HG03442 (cell line): ENCODE measurements around the gene ZNF331.

ENCODE experiments used
- ATAC-seq: cut with Tn5 transposase; IDR thresholded peaks from one replicate; pipeline ENCODE4 v1.9.1; 2021; ENCODE audit warnings: mild to moderate bottlenecking, moderate library complexity; ENCODE audit not compliant: unreplicated experiment

Gene ZNF331

DNA sequence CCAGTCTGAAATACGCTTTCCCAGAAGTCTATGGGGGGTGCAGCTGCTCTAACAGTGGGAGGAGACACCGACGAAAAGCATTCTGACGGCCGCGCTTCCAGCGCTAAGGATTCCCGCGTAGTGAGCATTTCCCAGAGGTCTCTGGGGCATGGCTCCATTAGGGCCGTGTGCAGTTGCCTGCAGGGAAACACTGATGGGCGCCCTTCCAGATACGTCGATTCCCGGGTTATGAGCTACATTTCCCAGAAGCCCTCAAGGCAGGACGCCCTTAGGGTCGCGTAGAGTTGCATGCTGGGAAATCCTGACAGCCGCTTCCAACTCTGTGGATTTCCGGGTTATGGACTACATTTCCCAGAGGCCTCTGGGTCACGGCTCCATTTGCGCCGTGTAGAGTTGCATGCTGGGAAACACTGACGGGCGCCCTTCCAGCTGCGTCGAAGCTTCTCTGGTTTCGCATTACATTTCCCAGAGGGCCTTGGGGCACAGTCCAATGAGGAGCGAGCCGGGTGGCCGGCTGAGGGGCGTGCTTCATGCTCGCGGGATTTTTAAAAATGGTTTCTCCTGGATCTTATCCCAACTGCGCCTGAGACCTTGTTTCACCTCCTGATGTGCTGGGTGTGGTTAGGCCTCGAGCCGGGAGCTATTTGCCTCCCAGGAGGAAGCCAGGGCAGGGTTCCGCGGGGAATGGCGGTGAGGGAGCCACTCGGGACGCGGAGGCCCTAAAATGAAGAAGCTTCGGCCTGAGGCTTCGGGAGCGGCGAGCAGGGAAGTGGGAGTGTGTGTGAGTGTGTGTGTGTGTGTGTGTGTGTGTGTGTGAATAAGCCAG lies 17.2 kb upstream of the ZNF331 start:
- peak; percentile 92 for ATAC-seq

DNA sequence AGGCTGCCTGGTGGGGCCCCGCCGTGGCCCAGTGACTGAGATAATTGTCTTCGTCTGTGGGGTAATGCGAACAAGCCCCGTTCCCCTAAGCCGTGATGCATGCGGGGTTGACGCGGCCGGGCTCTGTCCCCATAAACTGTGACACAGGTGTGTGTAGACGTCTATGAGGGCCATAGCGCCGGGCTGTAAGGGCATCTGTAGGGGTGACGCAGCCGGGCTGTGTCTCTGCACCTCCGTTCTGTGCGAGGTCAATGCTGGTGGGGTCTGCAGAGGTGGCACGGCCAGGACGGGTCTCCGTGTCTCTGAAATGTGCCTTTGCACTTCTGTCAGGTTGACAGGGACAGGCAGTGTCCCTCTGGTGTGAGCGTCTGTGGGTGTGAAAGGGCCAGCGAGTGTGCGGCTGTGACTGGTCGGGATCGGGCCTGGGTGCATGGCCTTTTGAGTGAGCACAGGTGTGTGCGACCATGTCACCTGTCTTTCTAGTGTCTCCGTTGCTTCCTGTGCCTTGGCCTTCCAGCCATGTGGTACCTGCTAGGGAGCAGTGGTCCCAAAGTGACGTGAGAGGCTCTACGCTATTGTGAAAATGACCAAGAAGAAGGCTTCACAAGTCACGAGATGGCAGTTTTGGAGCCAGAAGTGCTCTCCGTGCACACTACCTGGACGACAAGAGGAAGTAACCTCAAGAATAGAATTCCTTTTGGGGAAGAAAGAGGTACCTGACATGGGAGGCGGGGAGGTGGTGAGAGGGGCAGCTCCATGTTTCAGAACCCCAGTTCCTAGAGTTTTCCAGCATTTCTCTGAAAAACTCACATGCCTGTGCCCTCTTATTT lies 16.4 kb upstream of the ZNF331 start:
- no peak for ATAC-seq

DNA sequence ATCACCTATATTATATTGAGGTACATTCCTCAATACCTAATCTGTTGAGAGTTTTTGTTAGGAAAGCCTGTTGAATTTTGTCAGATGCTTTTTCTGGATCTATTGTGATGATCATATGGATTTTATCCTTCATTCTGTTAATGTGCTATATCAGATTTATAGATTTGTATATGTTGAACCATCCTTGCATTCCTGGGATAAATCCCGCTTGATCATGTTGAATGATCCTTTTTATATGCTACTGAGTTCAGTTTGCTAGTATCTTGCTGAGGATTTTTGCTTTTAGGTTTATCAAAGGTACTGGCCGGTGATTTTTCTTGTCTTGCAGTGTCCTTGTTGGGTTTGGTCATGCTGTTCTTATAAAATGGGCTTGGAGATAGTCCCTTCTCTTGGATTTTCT lies 12.0 kb upstream of the ZNF331 start:
- ATAC-seq = no peak

DNA sequence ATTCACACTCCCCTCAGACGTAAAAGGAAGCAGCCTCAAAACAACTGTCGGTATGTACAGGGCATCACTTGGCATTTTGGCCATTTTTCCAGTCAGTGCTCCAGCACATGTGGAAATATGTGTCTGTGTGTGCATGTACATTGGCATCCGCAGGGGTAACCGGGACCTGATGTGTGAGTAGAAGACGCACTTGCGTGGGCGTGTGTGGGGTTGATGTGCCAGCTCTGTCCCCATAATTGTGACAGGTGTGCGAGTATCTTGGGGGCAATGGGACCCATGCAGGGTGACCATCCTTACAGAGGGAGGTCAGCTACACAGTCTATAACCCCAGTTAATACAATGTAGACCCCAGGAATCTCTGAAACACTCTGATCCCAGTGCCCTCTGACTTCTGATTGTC lies 7.3 kb upstream of the ZNF331 start:
- ATAC-seq = no peak

GRCh38 chr19:53531457-53531856 lies 6.5 kb upstream of the ZNF331 start:
- no peak for ATAC-seq

GRCh38 chr19:53532362-53532761 lies 5.6 kb upstream of the ZNF331 start:
- no peak for ATAC-seq

- no peak for ATAC-seq
These were observed 1.8 kb upstream of the ZNF331 start for GRCh38 chr19:53536225-53536548.

GRCh38 chr19:53537121-53537520 lies 824 bp upstream of the ZNF331 start:
- peak; percentile 8 for ATAC-seq

GRCh38 chr19:53538378-53539109 lies 599 bp downstream of the ZNF331 start:
- no peak for ATAC-seq

GRCh38 chr19:53540091-53540490 lies 2.1 kb downstream of the ZNF331 start:
- ATAC-seq = no peak

GRCh38 chr19:53541971-53542370 lies 4.0 kb downstream of the ZNF331 start:
- ATAC-seq = no peak

GRCh38 chr19:53545271-53546065 lies 7.5 kb downstream of the ZNF331 start:
- ATAC-seq = no peak

GRCh38 chr19:53546758-53547513 lies 9.0 kb downstream of the ZNF331 start:
- ATAC-seq = no peak

- no peak for ATAC-seq
These were observed 11.4 kb downstream of the ZNF331 start for GRCh38 chr19:53549340-53549739.

DNA sequence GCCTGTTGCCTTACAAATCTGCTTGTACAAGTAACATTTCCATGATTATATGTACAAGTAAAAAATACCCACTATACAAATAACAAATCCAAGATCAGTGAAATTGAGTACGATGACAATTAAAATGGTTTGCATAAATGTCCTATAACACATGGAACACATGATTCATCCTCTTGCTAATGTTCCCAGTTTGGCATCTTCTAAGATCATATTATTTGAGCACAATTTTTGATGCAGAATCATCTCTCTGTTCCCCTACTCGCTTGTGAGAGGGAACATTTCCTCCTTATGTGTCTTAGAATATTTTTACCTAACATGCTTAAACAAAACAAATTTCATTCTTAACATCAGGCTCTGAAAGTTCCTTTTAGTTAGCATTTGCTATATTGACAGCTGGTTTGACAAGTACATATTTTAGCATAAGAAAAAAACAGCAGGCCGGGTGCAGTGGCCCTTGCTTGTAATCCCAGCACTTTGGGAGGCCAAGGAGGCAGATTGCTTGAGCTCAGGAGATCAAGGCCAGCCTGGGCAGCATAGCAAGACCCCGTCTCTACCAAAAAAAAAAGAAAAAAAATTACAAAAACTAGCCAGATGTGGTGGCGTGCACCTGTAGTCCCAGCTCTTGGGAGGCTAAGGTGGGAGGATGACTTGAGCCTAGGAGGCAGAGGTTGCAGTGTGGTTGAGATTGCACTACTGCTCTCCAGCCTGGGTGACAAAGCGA lies 14.2 kb downstream of the ZNF331 start:
- ATAC-seq = no peak

DNA sequence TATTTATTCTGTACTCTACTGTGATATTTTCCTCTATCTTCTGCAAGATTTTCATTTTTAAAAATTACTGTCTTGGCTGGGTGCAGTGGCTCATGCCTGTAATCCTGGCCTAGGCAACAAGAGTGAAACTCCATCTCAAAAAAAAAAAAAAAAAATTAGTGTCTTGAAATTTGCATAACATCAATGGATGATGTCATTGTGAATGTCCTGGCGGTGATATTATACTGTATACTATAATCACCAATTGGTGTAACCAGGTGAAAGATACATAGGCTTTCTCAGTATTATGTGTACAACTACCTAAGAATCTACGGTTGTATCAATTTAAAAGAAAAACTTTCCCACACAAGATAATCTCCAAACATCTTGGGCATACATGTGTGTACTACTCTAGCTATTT lies 15.2 kb downstream of the ZNF331 start:
- no peak for ATAC-seq

DNA sequence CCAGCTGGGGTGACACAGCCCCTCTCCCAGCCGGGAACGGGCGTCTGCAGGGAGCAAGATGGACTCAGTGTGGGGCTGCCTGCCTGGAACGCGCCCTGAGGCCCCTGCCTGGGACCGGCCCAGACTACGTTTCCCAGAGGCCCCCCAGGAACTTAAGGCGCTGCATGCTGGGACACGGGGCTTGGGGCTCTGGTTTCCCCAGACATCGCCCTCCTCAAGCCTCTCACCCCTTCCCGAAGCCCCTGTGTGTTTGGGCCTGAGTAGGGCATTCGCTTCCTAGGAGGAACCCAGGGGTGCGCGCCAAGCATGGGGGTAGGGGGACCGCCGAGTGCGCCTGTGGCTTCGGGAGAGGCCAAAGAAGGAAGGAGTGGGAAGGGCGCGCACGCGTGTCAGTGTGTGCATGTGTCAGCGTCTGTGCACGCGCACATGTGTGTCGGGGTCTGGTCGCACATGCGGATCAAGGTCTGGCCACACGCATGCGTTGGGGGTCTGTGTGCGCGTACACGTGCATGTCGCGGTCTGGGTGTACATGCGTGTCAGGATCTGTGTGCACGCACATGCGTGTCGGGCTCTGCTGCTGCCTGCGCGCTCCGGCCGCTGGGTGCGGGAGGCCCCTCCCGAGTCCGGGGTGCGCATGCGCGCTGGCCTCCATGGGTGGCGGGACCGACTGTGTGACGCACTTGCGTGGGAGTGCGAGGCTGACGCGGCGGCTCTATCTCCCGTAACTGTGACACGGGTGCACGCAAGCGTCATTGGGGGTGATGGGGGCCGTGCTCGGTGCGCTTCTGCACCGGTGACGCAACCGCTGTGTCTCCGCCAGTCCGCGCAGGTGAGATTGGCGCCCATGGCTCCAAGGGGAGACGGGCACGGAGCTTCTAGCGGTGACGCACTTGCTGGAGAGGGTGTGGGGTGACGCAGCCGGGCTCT lies 16.2 kb downstream of the ZNF331 start:
- ATAC-seq = peak; percentile 73

DNA sequence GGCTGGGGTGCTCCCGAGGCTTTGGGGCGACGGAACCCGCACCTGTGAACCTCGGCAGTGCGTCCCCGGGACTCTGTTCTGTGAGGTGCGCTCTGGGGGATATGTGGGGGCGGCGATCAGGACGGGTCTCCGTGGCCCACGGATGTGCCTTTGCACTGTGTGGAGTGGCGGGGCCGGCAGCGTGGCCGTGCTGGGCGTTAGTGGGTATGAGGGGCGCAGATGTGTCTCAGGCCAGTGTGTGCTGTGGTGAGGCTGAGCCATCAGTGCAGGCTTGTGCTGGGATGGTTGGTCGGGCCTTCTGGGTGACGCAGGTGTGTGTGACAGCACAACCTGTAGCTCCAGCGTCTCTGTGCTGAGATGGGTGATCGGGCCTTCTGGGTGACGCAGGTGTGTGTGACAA lies 16.9 kb downstream of the ZNF331 start:
- peak; percentile 19 for ATAC-seq
